Activated CD8-positive, alpha-beta T cell treated with anti-CD3 and anti-CD28 coated beads for 36 hours (primary cell): ENCODE measurements around the gene PAGR1. TPM values are rescaled to one million over a fixed set of nuclear protein-coding genes. Genes with fewer than 3 reads are reported as not detected.

ENCODE experiments used
- ATAC-seq: fragments of 200-7000 bp; cut with Tn5 transposase; one replicate; pipeline ENCODE4 v1.10.0; 2021; ENCODE audit warnings: mild to moderate bottlenecking, moderate library complexity
- CTCF ChIA-PET: fragments of 350-600 bp; sonication (Branson Sonifier 250); formaldehyde crosslinking; loops from one replicate; lab custom pipeline; 2021; ENCODE audit warnings: antibody characterized with exemption; lab: Charles Lee
- POLR2A ChIA-PET: fragments of 350-600 bp; sonication (Branson Sonifier 250); formaldehyde crosslinking; loops from one replicate; lab custom pipeline; 2021; ENCODE audit warnings: antibody characterized with exemption; lab: Charles Lee
- DNase-seq: peaks from one replicate; pipeline ENCODE4 v3.0.0-alpha.2; 2020
- H3K27ac Mint-ChIP-seq: one replicate; pipeline ENCODE4 v1.8.0; 2021; ENCODE audit warnings: mild to moderate bottlenecking, mixed read lengths
- H3K27me3 Mint-ChIP-seq: one replicate; pipeline ENCODE4 v1.8.0; 2021; ENCODE audit warnings: mixed read lengths
- H3K36me3 Mint-ChIP-seq: one replicate; pipeline ENCODE4 v1.8.0; 2021; ENCODE audit warnings: low read depth, mixed read lengths
- H3K4me1 Mint-ChIP-seq: one replicate; pipeline ENCODE4 v1.8.0; 2021; ENCODE audit warnings: low read depth, mixed read lengths
- H3K4me3 Mint-ChIP-seq: one replicate; pipeline ENCODE4 v1.8.0; 2021; ENCODE audit warnings: mild to moderate bottlenecking, moderate library complexity, mixed read lengths
- H3K9me3 Mint-ChIP-seq: one replicate; pipeline ENCODE4 v1.8.0; 2021; ENCODE audit warnings: mixed read lengths
- intact Hi-C: fragments of 100-400 bp; cut with micrococcal nuclease; formaldehyde crosslinking; loops from one replicate; pipeline ENCODE4 v1.10.0; 2022
- total RNA-seq, 2 experiments: library from RNA; stranded (reverse); gene quantifications; one replicate each; pipeline ENCODE4 v1.2.3, GENCODE V29; 2021
- TF ChIP-seq, protein P1 (sequence below): fragments of 200-600 bp; IDR thresholded peaks from one replicate; pipeline ENCODE4 v1.8.0; 2022; ENCODE audit warnings: antibody characterized with exemption, mild to moderate bottlenecking

The PAGR1 gene
- total RNA-seq = 10 to 100 TPM; 26.8 to 29.0 TPM

DNA sequence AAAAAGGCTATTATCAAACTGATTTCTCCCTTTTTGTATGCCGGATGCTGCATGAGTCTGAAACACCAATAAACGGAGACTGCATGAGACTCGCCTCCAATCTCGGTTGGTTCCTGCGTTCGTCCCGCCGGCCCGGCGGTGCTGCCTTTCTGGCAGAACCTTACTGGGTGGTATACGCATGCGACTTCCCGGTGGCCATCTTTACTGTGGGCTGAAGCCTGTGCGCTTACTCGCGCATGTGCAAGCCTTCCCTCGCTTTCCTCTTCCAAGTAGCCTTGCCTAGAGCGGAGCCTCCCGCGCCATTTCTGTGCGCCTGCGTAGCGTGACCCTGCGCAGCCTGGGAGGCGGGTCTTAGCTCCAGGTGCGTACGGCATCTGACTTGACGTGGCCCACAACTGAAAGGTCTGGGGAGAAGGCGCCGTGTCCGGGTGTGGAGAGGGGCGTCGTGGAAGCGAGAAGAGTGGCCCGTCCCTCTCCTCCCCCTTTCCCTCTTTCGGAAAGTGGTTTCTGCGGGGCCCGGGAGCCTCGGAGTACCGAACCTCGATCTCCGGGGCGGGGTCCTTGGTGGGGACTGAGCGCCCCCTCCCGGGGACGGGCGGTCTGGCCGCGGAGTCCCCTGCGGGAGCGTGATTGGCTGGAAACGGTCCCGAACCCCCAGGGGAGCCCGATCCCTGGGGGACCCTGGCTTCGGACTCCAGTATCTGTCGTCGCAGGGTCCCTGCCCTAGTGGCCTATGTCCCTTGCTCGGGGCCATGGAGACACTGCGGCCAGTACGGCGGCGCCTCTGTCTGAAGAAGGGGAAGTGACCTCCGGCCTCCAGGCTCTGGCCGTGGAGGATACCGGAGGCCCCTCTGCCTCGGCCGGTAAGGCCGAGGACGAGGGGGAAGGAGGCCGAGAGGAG, at the start of gene PAGR1:
PAGR1 (plus strand) TSS at position 360 of the 901 bp plus-strand sequence; CDS start at position 734, 374 bp downstream.
- peak; percentile 99 for DNase-seq
- Mint-ChIP-seq H3K27ac (peak within 1 kb of the TSS; percentile 95), H3K9me3 (no peaks in the 10 kb centered on the region), H3K36me3 (peaks cover 29% of the 10 kb centered on the region), H3K4me1 (peaks cover 69% of the 10 kb centered on the region), H3K4me3 (peak within 1 kb of the TSS; percentile 98), H3K27me3 (no peaks in the 10 kb centered on the region)
- TF ChIP-seq, protein P1, sequence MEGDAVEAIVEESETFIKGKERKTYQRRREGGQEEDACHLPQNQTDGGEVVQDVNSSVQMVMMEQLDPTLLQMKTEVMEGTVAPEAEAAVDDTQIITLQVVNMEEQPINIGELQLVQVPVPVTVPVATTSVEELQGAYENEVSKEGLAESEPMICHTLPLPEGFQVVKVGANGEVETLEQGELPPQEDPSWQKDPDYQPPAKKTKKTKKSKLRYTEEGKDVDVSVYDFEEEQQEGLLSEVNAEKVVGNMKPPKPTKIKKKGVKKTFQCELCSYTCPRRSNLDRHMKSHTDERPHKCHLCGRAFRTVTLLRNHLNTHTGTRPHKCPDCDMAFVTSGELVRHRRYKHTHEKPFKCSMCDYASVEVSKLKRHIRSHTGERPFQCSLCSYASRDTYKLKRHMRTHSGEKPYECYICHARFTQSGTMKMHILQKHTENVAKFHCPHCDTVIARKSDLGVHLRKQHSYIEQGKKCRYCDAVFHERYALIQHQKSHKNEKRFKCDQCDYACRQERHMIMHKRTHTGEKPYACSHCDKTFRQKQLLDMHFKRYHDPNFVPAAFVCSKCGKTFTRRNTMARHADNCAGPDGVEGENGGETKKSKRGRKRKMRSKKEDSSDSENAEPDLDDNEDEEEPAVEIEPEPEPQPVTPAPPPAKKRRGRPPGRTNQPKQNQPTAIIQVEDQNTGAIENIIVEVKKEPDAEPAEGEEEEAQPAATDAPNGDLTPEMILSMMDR = peak; percentile 94
- ATAC-seq = peak; percentile 74
- ChIA-PET POLR2A (interaction anchor here (0.9 to 13.9 kb wide), 9 partner anchors 6 to 116 kb away, joined by 3 to 167 read pairs (median 3); partner anchors contain the start of genes MAZ and PRRT2), CTCF (interaction anchor here (0.6 to 8.1 kb wide), 26 partner anchors 8 to 959 kb away, joined by 3 to 95 read pairs (median 4); partner anchors contain the start of genes ALDOA, CDIPT, HIRIP3 and TAOK2)
- intact Hi-C loops = loop anchor here (10.0 kb wide), 1 partner anchor 111 kb away; no protein-coding TSS in a partner anchor

DNA sequence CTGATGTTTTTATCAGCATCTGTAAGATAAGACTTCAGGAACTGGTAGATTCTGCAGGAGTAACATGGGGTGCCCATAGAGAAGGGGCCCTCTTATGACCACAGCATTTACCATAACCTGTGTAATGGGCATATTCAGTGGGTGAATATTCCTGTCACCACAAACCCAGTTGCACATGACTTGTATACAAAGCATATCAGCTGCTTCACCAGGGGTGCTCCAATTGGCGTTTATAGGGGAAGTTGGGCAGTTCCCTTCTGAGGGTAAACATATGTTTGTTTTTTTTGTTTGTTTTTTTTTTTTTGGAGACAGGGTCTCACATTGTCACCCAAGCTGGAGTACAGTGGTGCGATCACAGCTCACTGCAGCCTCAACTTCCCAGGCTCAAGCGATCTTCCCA, 49.4 kb upstream of the PAGR1 start:
- intact Hi-C loops = no loop called here
- Mint-ChIP-seq H3K36me3 (no peaks in the 10 kb centered on the region), H3K27me3 (no peaks in the 10 kb centered on the region), H3K4me1 (peaks cover 3% of the 10 kb centered on the region), H3K27ac (no peak overlapping the region), H3K4me3 (no peak overlapping the region), H3K9me3 (no peaks in the 10 kb centered on the region)
- POLR2A ChIA-PET = no interaction called here
- CTCF ChIA-PET = interaction anchor here (3.0 kb wide), 1 partner anchor 19 kb away, joined by 13 read pairs; no protein-coding TSS in a partner anchor
- DNase-seq (no peak), ATAC-seq (no peak)
- TF ChIP-seq, protein P1 = no peak

DNA sequence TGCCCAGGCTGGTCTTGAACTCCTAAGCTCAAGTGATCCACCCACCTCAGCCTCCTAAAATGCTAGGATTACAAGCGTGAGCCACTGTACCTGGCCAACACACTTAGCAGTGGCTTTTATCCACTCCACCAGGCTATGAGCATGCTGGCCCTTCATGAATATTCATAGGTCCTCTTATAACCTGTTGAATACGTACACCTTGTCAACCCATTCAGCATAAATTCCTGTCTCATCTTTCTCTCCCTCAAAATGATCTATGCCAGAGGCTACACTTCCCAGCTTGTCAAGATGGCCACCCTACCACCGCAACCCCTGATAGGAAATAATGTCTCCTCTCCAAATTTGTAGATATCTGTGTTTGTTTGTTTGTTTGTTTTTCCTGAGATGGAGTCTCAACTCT, 48.9 kb upstream of the PAGR1 start:
- H3K4me3 Mint-ChIP-seq = no peak overlapping the region
- H3K4me1 Mint-ChIP-seq = peaks cover 6% of the 10 kb centered on the region
- H3K27ac Mint-ChIP-seq = no peak overlapping the region
- no peak for ATAC-seq
- no peaks in the 10 kb centered on the region for H3K27me3 Mint-ChIP-seq
- TF ChIP-seq, protein P1 = no peak
- intact Hi-C loops = no loop called here
- H3K9me3 Mint-ChIP-seq = no peaks in the 10 kb centered on the region
- ChIA-PET POLR2A (no interaction called here), CTCF (interaction anchor here (1.1 to 3.0 kb wide), 2 partner anchors 10 to 18 kb away, joined by 3 to 13 read pairs; no protein-coding TSS in a partner anchor)
- H3K36me3 Mint-ChIP-seq = no peaks in the 10 kb centered on the region
- no peak for DNase-seq

DNA sequence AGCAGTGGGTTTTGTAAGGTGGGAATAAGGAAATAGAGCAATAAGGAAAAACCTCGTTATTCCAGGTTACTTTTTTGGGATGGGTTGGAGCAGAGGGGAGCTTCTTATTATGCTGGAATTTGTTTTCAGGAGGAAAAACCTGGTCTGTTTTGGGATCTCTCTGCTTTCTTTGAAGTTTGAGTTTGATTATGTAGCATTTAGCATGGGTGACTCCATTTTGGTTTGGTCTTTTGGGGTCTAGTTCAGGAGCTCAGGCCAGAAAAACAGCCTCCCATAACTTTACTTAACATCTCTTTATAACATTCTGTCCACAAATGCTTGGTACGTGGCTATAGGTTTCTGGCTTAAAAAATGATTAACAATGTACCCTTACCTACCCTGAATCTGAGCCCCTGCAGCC, 46.4 kb upstream of the PAGR1 start:
- CTCF ChIA-PET = interaction anchor here (0.8 to 3.0 kb wide), 4 partner anchors 10 to 78 kb away, joined by 3 to 13 read pairs (median 4); no protein-coding TSS in a partner anchor
- POLR2A ChIA-PET = interaction anchor here (0.7 kb wide), 1 partner anchor 78 kb away, joined by 3 read pairs; no protein-coding TSS in a partner anchor

More for the DNA sequence above, 46.4 kb upstream of the PAGR1 start:
- no peak for ATAC-seq
- no peak overlapping the region for H3K4me3 Mint-ChIP-seq
- peaks cover 12% of the 10 kb centered on the region for H3K4me1 Mint-ChIP-seq
- H3K27ac Mint-ChIP-seq = no peak overlapping the region
- no peak for DNase-seq
- TF ChIP-seq, protein P1 = no peak
- H3K36me3 Mint-ChIP-seq = no peaks in the 10 kb centered on the region
- no peaks in the 10 kb centered on the region for H3K9me3 Mint-ChIP-seq
- intact Hi-C loops = no loop called here
- H3K27me3 Mint-ChIP-seq = no peaks in the 10 kb centered on the region
